K562 (cell line): Measurements from ENCODE around the gene CALML6.

Experiments
- CXXC5 ChIP-seq: fragments of 250-450 bp; sonication (Bioruptor Pico); IDR thresholded peaks from 2 replicates; pipeline ENCODE4 v1.8.0; 2022; ENCODE audit warnings: inconsistent platforms, mild to moderate bottlenecking, moderate library complexity
- KDM1A ChIP-seq, 2 experiments: fragments of 450-650 bp; IDR thresholded peaks; 2 replicates each; pipeline ENCODE4 v1.6.1; 2016; ENCODE audit warnings: mild to moderate bottlenecking in 2 of 2
- MEF2D ChIP-seq: conservative IDR thresholded peaks from 2 replicates; pipeline ENCODE4 v1.6.1; 2016; ENCODE audit warnings: low read depth, missing genetic modification characterization, missing compliant biosample characterization
- MXI1 ChIP-seq: IDR thresholded peaks from 2 replicates; pipeline ENCODE4 v1.6.1; 2011; ENCODE audit warnings: low read depth, mild to moderate bottlenecking, improper control_type of control experiment, low read length
- POLR2A ChIP-seq: fragments of 450-650 bp; conservative IDR thresholded peaks from 2 replicates; pipeline ENCODE4 v1.6.1; 2016
- POLR3G ChIP-seq: IDR thresholded peaks from 2 replicates; pipeline ENCODE4 v1.6.1; 2011; ENCODE audit not compliant: insufficient read length, insufficient replicate concordance; ENCODE audit errors: extremely low read depth
- ZNF134 ChIP-seq: fragments of 250-450 bp; sonication (Bioruptor Pico); conservative IDR thresholded peaks from 2 replicates; pipeline ENCODE4 v1.4.0; 2020
- ZNF274 ChIP-seq: IDR thresholded peaks from 2 replicates; pipeline ENCODE4 v1.6.1; 2011; ENCODE audit warnings: low read depth, mild to moderate bottlenecking, low read length, moderate library complexity, borderline replicate concordance
- TF ChIP-seq, protein P1 (sequence below): fragments of 450-650 bp; IDR thresholded peaks from 2 replicates; pipeline ENCODE4 v1.6.1; 2017; ENCODE audit warnings: antibody characterized with exemption
- TF ChIP-seq, protein P2 (sequence below): fragments of 250-450 bp; sonication (Bioruptor Pico); IDR thresholded peaks from 2 replicates; pipeline ENCODE4 v1.8.0; 2021; ENCODE audit warnings: borderline replicate concordance, mild to moderate bottlenecking, moderate library complexity; ENCODE audit not compliant: poor library complexity, severe bottlenecking
- TF ChIP-seq, protein P3 (sequence below), 3 experiments: IDR thresholded peaks in 2 of 3; conservative IDR thresholded peaks in 1 of 3; 2 replicates each; pipeline ENCODE4 v1.5.1; 2011 to 2012; ENCODE audit warnings: low read length in 3 of 3, mild to moderate bottlenecking in 3 of 3, control low read depth in 2 of 3, improper control_type of control experiment in 1 of 3, inconsistent platforms in 1 of 3, low read depth in 1 of 3, mixed read lengths in 1 of 3, moderate library complexity in 1 of 3; ENCODE audit not compliant: insufficient read depth in 2 of 3

DNA sequence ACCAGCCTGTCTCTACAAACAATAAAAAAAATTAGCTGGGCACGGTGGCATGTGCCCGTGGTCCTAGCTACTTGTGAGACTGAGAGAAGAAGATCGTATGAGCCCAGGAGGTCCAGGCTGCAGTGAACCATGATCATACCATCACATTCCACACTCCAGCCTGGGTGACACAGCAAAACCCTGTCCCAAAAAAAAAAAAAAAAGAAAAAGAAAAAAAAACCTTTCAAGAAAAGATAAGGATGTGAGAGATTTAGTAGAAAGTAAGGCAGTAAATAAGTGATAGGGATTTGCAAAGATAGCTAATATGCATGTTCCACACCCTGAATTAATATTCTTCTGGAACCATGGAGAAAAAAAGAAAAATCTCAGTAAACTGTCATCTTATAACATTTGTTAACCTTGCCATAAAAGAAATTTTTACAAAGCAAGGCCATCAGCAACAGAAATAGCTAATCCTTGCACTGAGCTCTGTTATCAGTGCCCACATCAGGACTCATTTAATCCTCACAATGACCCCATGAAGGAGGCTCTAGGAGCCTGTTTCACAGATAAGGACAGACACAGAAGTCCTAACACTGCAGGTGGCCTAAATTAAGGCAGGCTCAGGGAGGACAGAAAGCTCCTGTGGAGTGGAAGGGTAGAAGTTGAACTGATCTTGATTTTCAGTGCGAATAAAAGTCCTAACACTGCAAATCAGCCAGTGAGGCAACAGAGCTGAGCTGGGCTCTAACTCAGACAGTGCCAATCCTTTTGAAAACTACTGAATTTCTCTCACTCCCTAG lies 31.8 kb upstream of the CALML6 start:
- TF ChIP-seq MXI1 (peak; percentile 56; the same call in 1 of the 2 replicates), POLR3G (no peak), CXXC5 (no peak; the same call in 1 of the 2 replicates), ZNF274 (no peak), ZNF134 (CRISPR knock-in tag) (no peak), POLR2A (no peak; the same call in 1 of the 2 replicates), KDM1A (IDR thresholded peaks at IDR 0.05) (peak; percentile 98 to 99), MEF2D (tag) (peak; percentile 63; the same call in 1 of the 2 replicates)
- TF ChIP-seq, protein P1, sequence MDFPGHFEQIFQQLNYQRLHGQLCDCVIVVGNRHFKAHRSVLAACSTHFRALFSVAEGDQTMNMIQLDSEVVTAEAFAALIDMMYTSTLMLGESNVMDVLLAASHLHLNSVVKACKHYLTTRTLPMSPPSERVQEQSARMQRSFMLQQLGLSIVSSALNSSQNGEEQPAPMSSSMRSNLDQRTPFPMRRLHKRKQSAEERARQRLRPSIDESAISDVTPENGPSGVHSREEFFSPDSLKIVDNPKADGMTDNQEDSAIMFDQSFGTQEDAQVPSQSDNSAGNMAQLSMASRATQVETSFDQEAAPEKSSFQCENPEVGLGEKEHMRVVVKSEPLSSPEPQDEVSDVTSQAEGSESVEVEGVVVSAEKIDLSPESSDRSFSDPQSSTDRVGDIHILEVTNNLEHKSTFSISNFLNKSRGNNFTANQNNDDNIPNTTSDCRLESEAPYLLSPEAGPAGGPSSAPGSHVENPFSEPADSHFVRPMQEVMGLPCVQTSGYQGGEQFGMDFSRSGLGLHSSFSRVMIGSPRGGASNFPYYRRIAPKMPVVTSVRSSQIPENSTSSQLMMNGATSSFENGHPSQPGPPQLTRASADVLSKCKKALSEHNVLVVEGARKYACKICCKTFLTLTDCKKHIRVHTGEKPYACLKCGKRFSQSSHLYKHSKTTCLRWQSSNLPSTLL = no peak
- TF ChIP-seq, protein P2, sequence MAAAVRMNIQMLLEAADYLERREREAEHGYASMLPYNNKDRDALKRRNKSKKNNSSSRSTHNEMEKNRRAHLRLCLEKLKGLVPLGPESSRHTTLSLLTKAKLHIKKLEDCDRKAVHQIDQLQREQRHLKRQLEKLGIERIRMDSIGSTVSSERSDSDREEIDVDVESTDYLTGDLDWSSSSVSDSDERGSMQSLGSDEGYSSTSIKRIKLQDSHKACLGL = no peak
- TF ChIP-seq, protein P3, sequence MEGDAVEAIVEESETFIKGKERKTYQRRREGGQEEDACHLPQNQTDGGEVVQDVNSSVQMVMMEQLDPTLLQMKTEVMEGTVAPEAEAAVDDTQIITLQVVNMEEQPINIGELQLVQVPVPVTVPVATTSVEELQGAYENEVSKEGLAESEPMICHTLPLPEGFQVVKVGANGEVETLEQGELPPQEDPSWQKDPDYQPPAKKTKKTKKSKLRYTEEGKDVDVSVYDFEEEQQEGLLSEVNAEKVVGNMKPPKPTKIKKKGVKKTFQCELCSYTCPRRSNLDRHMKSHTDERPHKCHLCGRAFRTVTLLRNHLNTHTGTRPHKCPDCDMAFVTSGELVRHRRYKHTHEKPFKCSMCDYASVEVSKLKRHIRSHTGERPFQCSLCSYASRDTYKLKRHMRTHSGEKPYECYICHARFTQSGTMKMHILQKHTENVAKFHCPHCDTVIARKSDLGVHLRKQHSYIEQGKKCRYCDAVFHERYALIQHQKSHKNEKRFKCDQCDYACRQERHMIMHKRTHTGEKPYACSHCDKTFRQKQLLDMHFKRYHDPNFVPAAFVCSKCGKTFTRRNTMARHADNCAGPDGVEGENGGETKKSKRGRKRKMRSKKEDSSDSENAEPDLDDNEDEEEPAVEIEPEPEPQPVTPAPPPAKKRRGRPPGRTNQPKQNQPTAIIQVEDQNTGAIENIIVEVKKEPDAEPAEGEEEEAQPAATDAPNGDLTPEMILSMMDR (IDR thresholded peaks at IDR 0.05 in 2 of 3, conservative IDR thresholded peaks at IDR 0.05 in 1 of 3; ENCODE audit: insufficient read depth in 2 of 3, low read depth in 1 of 3, low read length in 3 of 3) = no peak
